HS-5 (cell line): Measurements from ENCODE around the gene KCTD17.

Experiments
- DNase-seq: peaks from one replicate; pipeline ENCODE4 v3.0.0-alpha.2; 2012; ENCODE audit warnings: low read depth

Gene KCTD17

DNA sequence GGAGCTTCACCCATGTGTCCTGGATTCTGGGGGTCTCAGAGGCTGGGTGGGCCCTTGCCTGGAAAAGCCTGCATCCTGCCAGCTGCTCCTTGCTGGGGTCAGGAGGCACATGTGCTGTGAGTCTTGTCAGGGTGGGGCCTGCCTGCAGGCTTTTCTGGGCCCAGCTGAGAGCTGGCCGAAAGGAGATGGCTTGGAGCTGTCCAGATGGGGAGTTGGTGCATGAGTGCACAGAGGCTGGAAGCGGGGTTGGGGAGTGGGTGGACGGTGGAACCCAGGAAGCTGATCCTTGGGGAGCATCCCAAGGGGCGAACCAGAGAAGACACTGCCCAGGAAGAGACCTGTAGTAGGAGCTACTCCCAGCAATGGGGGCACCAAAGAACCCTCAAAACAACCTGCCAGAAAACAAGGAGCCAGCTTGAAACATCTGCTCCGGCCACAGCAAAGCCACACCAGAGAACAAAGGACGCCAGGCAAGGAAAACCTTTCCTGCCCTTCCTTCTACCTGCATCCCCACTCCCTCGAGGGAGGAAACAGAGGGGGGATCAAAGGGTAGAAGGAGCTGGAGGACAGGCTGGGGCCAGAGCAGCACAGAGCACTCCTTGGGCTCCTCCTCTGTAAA is 8.2 kb upstream of the KCTD17 start:
- no peak for DNase-seq

DNA sequence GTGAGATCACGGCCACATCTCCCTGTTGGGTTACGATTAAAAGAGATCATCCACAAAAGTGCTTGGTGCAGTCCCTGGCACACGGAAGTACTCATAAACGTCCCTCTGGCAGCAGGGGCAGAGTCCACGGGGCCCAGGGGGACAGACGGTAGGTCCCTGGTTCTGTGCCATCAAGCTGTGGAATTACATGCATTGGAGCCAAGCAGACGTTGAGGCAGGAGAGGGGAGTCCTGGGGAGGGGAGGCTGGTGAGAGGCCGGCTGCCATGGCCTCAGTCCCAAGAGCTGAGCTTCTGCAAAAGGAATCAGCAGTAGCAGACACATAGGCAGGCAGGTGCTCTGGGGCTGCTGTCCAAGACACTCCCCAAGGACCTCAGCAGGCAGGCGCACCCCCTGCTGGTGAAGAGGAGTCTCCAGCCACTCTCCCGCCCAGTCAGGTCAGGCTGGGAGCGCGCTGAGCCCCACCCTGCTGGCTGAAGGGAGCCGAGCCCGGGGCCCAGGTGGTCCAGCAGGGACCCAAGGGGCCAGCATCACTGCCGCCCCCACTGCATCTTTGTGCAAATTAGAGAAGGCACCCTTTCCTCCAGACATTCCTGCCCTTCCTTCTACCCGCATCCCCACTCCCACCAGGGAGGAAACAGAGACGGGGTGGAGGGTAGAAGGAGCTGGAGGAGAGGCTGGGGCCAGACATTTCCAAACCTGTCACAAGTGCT is 7.6 kb upstream of the KCTD17 start:
- DNase-seq = no peak

DNA sequence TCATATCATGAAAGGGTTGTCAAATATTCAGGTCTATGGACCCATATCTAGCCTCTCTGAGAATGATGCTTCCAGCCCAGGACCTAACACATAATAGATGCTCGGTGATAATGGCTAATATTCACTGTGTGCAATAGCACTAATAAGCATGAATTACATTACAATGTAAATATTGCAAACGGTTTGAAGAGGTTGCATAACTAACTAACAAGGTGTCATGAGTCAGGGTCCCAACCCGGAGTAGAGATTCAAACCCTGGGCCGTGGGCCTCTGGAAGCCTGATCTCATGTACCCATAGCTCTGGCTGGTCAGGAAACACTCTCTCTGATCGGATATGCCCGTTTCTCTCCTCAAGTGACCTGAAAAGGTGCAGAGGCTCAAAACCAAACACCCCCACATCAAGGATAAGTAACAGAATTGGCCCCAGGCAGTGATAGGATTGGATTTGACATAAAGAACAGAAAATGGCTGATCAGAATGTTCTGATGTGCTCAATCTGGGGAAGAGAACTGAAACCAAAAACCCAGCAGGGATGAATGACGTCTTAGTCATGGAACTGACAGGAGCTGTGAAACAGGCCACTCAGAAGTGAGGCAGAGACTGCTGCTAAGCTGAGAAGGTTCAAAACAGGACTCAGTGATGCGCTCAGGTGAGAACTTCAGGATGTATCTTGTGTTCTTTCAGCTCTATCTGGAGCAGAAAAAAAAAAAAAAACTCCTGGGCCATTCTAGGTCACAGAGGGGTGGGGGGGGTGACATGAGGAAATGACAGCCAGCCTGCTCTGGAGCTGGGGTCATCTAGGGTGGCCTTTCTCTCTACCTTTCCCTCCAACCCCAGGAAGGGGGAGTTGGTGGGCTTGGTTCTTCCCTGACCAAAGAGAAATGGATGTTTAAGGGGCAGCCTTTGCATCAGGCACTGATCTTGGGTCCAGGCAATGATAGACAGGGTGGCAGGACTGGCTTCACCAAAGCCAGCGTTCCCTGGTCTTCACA is 6.6 kb upstream of the KCTD17 start:
- DNase-seq = no peak

DNA sequence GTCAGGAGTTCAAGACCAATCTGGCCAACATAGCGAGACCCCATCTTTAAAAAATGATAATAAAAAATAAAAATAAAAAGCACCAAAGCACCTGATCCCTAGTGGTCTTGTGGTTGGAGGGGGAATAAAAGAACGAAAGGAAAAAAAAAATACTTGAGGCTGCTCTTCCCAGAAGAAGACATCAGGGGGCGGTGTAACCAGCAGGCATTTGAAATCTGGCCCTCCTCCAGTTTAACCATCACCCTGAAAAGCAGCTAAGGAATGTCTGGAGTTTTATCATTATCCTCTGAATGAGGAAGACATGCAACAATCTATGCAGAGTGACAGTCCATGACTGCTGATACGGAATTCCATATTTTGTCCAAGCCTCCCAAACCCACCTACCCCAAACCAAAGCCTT is 5.6 kb upstream of the KCTD17 start:
- DNase-seq = no peak

DNA sequence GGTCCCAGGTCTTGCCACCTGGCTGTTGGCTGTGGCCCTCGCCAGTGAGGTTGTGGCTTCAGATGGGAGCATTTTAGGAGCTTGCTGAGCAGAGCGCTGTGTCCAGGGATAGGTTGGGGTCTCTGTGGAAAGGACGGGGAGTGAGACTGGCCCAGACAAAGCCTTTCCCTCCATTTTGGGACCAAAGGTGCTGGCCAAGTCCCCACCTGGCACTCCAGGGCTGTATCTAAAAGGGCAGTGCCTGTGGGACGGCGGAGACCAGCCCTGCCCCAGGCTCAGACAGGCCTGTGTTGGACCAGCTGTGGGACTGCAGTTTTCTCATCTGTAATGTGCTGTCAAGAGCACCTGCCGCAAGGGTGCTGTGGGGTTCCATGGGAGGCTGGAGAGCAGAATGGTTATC is 5.0 kb upstream of the KCTD17 start:
- no peak for DNase-seq

DNA sequence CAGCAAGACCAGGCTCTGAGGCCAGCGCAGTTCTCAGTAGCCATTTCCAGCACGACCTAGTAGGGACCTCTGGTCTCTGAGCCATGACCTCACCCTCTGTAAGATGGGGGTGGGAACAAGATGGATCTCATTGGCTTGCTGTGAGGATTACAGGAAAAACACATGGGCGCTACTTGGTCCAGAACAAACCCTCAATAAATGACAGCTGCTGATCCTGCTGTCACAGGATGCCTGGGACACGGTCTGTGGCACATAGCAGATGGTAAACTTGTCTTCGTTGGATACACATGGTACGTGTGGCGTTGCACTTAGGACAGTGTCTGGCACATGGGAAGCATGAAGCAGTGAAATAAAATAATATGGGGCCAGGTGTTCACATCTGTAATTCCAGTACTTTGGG is 4.5 kb upstream of the KCTD17 start:
- no peak for DNase-seq

DNA sequence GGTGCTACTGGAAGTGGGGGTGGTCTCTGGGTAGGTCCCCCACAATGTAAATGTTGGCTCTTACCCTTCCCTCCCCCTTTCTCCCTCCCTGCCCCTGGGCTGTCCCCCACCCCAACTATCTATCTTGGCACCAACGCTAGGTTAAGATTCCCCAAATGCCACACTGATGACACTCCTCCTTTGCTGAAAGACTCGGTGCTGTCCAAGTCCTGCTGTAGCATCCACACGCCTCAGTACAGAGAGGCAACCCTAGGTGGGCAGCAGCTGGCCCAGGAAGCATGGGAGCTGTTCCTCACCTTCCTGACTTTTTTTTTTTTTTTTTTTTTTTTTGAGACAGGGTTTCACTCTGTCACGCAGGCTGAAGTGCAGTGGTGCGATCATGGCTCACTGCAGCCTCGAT is 3.4 kb upstream of the KCTD17 start:
- no peak for DNase-seq

DNA sequence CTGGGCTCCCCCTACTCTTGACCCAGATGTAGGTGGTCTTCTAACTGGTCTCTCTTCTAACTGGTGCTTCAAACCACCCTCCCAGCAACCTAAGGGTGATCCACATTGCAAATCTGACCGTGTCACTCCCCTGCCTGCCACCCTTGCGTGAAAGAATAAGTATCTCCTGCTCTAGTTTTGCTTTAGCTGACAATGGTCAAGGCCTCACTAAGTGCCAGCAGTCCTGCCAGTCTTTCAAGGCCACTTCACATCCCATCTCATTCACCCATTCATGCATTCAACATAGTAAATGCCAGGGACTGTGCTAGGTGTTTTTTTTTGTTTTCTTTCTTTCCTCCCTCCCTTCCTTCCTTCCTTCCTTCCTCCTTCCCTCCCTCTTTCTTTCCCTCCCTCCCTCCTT is 2.3 kb upstream of the KCTD17 start:
- DNase-seq = no peak

DNA sequence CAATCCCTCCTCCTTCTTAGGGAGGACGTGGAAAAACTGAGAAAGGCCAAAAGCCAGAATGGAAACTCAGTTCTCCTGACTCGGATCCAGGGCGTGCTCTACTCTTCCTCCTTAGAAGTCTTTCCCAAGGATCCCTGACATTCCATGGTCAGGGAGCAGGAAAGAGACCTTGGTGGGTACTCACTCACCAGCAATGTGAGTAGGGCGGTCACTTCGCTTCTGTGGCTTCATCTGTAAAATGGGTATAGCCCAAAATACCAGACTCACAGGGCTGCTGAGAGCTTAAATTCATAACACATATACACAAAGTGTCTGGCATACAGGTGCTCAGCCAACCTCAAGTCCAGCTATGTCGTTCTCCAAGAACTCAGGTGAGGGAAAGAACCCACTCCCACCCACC is 629 bp upstream of the KCTD17 start:
- no peak for DNase-seq

DNA sequence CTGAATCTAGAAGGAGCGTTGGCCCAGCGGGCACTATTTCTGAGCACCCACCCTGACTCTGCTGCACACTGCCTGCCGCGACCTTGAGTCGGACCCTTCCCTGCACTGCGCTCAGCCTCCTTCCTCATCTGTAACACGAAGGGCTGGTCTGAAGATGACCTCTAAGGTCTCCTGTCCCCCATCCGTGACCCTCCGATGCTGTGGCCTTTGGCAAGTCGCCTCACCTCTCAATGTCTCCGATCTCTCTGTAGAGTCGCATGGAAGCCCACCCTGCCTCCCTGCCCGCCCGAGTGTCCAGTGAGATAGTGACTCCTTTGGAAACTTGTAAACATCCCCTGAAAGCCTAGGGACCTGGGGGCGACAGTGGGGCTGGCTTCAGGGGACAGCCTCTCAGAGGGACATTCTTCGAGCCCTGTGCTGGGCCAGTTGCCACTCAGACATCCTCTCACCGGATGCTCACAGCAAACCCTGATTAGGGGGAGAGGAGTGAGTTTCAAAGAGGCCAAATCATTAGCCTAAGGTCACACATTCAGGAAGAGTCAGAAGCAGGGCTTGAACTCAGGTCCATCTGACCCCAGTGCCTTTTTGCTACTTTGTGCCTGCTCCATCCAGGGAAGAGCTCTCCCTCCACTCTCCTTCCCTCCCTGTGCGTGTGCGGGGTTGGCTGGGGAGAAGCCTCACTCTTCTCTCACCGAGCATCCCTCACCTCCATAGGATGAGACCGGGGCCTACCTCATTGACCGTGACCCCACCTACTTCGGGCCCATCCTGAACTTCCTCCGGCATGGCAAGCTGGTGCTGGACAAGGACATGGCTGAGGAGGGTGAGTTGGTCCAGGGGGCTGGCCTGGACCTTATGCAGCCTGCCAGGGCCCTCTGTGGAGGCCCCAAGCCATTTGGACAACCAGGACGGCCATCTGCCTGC is 1.1 kb downstream of the KCTD17 start:
- no peak for DNase-seq

DNA sequence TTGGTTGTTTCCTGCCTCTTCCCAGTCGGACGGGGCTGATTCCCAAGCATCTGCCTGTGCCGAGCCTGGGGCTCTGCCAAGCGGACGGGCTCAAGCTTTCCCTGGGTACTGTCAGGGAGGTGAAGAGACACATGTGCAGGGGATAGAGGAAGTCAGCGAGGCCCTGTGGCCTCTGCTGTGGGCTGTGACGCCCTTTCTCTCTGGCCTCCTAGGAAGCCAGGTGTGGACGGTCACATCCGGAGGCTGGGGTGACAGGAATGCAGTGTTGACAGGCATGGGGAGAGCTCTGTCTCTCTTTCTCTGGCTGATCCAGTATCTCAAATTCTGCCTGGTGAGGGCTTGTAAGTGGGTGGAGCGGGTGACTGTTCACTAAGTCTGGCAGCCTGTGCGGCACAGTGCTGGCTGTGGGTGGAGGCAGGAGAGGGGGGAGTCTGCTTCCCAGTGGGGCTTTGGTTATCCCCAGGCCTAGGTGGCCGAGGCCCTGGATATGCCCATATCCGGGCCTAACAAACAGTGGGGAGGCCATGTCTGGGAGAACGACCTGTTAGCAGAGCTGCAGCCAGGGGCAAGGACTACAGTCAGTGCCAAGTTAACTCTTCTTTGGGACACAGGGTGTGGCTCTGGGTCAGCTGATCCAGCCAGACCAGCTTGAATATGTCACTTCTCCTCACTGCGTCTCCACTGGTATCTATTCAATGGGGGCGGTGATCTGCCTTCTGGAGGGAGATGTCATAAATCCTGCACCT is 1.9 kb downstream of the KCTD17 start:
- no peak for DNase-seq

DNA sequence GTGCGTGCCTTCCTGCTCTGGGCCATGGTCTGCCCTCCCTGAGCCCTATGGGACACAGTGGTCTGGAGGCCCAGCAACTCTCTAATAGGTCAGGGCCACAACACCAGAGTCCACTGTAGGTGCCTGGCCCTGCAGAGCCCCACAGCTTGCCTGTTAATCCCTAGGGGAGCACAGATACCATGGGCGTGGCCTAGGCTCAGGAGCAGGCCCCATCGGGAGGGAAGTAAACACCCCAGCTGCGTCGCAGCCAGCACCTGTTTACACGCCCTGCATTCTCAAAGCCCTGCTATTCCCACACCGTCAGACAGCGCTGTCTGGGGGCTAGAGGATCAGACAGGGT is 2.5 kb downstream of the KCTD17 start:
- no peak for DNase-seq

DNA sequence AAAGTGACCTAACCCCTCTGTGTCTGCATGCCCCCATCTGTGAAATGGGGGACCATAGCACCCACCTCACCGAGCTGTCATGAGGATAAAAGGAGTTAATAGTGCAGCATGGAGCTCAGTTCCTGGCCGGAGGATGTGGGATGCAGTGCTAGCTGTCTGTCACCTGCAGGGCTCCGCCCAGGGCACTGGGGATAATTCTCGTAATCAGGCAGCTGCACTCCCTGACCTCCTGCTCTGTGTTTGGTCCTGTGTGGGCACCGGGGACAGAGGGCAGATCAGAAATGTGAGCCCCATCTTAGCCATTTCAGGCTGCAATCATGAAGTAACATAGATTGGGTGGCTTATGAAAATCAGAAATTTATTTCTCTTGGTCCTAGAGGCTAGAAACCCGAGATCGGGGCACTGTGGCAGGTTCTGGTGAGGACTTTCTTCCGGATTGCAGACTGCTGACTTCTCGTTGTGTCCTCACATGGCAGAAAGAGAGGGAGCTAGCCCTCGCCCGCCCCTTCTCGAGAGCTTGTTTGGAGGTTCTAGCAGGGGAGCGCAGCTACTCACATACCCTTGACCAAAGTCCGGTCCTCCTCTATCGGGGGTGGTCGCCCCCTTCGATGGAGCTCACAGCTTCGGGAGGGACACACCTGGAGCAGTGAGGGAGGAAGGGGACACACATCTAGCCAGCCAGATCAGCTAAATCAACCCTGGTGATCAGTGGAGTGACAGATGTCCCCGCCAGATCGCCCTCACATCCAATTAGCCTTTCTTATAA is 3.2 kb downstream of the KCTD17 start:
- DNase-seq = no peak

DNA sequence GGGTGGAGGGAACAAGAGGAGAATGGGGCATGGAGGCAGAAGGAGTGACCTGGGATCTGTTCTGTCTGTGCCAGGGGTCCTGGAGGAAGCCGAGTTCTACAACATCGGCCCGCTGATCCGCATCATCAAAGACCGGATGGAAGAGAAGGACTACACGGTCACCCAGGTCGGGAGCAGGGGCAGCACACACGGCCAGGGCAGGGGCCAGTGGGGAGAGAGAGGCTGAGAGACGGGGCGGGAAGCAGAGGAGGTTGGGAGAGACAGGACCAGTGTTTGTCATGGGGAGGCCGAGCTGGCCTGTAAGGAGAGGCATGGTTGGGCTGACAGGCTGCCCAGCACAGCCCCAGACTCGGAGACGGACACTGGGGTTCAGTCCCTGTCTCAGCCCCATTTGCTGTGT is 4.7 kb downstream of the KCTD17 start:
- DNase-seq = no peak

DNA sequence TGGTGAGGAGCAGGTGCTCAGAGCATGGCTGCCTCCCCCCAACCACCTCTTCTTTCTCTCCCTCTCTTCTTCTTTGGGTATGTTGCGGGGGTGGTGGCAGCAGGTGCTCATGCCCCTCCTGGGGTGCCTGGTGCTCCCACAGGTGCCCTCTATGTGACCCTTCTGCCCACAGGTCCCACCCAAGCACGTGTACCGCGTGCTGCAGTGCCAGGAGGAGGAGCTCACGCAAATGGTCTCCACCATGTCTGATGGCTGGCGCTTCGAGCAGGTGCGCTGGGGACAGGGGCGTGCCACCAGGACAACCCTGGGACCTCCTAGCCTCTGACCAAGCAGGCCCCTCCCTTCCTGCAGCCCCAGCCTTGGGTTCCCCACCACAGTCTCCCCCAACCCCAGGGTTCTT is 5.7 kb downstream of the KCTD17 start:
- no peak for DNase-seq

DNA sequence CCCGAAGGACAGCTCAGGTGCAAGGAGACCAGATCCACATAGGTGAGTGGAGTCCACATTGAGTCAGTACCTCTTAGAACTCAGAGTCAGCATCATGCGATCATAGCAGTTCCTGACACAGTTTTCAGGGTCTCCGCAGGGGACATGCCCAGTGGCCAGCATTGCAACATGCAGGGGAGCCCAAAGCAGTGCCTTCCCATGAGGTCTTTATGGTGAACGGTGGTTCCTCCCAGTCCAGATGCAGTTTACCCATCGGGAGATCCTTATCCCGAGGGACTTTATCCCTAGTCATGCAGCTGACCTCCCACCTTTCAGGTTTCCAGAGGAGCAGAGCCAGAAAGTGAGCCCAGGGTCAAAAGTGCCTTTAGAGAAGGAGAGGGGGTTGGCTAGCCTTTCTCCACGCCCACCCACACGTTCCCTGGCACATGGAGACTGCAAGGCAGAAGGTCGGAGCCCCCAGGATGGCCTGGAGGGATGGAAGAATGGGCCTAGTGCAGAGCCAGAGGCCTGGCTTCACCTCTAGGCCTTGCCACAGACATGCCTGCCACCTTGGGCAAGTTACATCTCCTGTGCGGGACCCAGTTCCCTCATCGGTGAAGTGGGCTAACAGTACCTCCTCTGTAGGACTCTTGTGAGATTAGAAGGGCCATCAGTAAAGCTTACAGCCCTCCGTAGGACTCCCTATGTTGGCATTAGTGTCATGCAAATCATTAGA is 6.4 kb downstream of the KCTD17 start:
- no peak for DNase-seq

DNA sequence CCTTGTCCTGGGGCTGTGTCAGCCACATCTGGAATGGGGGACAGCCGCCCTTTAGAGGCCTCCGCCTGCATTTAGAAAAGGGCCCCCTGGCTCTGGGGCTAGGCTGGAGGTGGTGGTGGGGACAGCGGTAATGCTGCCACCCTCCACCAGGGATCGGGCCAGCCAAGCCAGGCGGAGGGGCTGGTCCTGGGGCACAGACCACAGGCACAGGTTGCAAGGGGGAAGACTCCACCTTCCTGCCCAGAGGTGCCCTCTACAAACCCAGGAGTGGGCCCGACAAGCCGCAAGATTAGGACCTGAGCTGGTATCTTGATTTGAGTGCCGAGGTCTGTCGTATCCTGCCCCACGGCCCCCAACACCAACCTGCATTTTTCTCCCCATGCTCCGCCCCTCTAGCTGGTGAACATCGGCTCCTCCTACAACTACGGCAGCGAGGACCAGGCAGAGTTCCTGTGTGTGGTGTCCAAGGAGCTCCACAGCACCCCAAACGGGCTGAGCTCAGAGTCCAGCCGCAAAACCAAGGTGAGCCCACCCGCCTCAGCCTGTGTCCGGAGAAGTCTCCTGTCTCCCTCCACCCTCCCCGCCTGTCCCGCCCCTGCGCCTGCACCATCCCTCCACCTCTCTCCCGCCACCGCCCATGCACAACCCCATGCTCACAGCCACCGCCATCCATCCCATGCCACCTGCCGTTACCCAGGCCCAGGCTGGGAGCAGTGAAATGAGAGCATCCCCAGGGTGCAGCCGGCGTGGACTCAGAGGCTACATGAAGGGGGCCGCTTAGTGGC is 7.6 kb downstream of the KCTD17 start:
- no peak for DNase-seq

DNA sequence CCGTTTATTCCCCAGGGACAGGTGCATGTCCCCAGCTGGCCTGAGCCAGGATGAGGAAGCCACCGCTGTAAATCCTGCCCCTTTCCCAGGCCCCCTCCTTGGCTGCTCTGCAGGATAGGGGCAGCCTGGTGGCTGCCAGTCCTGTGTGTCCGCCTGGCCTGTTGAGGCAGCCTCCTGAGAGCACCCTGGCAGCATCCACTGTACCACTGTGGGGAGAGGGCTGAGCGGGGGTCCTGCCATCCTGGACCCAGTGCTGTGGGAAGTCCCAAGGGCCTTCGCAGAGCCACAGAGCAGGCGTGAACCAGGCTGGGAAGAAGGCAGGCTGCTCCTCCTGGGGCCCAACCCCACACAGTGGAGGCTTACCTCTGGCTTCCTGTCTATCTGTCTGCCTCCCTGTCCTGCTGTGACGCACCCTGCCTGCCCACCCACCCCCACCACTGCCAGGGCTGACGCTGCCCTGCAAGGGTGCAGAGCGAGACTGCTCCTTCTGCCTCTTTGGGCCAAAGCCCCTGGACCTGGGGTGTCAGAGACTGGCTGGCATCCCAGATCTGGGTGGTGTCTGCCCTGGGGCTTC is 8.4 kb downstream of the KCTD17 start:
- DNase-seq = no peak
